HT1080 (cell line): Measurements from ENCODE around the gene PDZK1IP1. TPM values are rescaled to one million over a fixed set of nuclear protein-coding genes. Genes with fewer than 3 reads are reported as not detected.
"Not testable (repeated sequence)": the region's sequence is repeated elsewhere in the genome, so short reads cannot be mapped to it uniquely, and the experiment has no call there.

Experiments used
- DNase-seq: peaks from one replicate; pipeline ENCODE4 v3.0.0-alpha.2; 2015; ENCODE audit warnings: low read depth
- total RNA-seq: library from RNA; depleted of rRNA; stranded (reverse); fragments of >200 nt; shearing (Covaris generic); gene quantifications from 2 replicates; pipeline ENCODE4 v1.2.3, GENCODE V29; 2014

Gene PDZK1IP1
- total RNA-seq, 1 experiment from 2014 or later: not detected

DNA sequence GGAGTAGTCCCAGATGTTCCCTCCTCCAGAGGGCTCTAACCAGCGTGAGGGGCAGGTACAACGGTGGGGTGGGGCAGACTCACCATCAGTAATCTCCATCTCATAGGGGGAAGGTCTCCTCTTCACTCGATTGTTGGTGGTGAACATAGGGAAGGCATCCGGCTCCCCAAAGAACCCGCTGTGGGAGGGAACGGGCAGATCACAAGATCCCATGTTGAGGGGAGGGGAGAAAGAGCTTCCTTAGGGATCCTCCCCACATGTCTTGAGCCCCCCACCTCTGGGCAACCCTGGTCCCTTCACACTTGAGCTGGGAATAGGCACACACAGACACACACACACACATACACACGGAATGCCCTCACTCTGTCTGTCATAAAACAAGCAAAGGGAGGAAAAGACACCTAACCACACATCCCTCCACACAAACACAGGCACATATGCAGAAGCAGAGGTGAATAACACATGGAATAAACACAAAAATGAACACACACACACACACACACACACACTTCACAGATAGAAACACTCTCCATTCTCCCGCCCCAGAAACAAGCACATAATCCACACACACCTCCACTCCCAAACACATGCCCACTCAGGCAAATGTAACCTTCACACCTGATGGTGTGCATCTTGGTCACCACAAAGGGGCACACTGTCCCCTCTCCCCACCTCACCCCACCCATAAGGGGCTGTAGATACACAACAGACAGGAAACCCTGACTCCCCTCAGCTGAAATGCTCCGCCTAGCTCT is 34.3 kb upstream of the PDZK1IP1 start:
- no peak for DNase-seq

DNA sequence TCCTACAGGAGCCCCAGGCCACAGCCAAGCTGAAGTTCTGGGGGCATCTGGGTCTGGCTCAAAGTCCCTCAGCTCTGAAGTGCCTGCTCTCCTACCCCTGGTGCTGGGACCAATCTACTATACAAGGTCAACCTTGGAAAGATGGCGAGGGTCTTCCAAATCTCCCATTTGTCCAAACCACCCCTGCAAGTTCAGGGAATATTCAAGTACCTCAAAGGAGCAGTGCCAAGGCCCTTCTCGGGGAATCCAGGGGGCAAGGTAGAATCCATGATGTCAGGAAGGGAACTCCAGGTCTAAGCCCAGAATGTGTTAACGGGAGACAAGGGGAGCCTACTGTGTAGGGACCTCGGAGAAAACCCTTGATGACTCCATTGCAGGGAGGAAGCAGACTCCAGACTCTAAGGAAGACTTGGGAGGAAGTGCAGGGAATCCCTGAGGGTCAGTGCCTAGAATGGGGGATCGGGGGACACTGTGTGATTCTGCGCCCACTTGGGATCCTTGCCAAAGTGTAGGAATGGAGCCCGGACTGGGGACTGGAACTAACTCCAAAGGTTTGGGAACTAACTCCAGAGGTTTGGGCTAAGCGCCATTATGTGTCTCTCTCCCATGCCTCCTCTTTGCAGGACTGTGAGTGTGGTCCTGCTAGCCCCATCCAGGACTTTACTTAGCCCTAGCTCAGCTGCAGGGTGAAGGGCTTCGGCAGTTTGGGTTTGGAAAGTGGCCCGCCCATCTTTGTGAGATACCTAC is 33.5 kb upstream of the PDZK1IP1 start:
- no peak for DNase-seq

- DNase-seq: no peak
Measured at GRCh38 chr1:47222476-47222875, 32.6 kb upstream of the PDZK1IP1 start.

GRCh38 chr1:47219590-47220220 is 29.9 kb upstream of the PDZK1IP1 start:
- no peak for DNase-seq

- DNase-seq: no peak
Measured at GRCh38 chr1:47219001-47219400, 29.2 kb upstream of the PDZK1IP1 start.

DNA sequence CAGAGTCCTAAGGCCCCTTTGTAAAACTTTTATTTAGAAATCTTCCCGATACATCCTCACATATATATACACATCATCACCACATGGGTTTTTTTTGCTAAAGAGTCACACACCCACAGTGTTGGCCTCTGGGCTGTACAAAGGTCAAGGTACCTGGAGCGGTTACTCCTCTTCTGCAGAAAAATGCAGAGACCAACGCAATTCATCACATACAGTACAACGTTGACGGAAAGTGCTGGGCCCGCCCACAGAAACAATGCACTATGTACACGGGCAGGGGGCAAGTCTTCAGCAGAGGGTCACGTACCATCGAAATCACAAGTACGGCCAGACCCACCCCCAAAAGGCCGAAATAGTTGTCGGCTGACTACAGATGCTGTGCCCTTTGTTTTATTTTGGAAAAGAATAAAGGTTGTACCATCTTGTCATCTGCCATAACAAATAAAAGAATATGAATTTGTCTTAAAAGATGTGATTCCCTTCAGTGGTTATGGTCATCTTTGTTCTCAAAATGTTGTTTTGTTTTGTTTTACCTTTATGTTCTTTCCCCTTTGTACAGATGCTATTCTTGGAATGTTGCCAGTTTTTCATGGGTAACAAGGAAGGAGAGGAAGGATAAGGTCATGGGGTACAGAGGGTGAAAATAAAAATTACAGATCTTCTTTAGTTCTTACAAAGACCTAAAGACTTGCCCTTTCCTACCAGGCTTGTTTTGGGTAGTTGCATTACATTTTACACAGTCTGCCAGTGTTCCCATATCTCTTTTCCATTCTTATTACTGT is 26.6 kb upstream of the PDZK1IP1 start:
- no peak for DNase-seq

- DNase-seq: no peak
Measured at GRCh38 chr1:47215713-47216112, 25.9 kb upstream of the PDZK1IP1 start.

- DNase-seq: no peak
Measured at GRCh38 chr1:47214549-47214948, 24.7 kb upstream of the PDZK1IP1 start.

GRCh38 chr1:47213230-47213963 is 23.6 kb upstream of the PDZK1IP1 start:
- DNase-seq: no peak

GRCh38 chr1:47212636-47213229 is 22.9 kb upstream of the PDZK1IP1 start:
- DNase-seq: no peak

- peak; percentile 55 for DNase-seq
Measured at GRCh38 chr1:47211796-47212269, 22.0 kb upstream of the PDZK1IP1 start.

DNA sequence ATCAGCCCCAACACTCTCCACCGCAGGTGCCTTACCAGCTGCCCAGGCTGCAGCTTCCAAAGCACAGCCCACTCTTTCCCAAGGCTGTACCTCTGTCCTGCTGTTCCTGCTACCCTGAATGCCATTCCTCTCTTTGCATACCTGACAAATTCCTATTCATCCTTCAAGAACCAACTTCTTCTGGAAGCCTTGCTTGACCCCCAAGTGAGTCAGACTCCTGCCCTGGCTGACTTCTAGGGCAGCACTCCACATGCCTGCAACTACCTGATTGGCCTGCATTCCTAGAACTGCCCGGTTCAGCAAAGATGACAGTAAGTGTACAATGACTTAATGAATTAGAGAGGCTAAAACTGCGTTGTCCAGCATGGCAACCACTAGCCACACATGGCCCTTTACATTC is 20.8 kb upstream of the PDZK1IP1 start:
- DNase-seq: peak; percentile 26

- peak; percentile 70 for DNase-seq
Measured at GRCh38 chr1:47209725-47210325, 20.0 kb upstream of the PDZK1IP1 start.

DNA sequence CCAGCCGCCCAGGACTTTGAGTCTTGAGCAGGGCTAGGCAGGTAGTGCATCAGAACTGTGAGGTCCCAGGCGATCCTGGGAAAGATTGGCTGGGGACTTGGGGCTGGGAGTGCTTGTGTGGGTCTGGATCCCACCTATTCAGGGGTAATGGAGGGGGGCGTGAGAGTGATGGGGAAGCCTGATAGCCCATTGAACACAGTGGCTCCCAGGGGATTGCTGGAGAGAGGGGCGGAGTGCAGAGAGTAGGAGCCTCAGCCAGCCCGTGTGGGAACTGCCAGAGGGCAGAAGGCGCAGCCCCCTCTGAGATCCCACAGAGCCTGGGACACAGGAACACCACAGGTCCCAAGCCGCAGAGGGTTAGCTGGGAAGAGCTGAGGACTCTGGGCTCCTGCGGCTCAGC is 19.3 kb upstream of the PDZK1IP1 start:
- DNase-seq: no peak

GRCh38 chr1:47208374-47208850 is 18.6 kb upstream of the PDZK1IP1 start:
- peak; percentile 65 for DNase-seq

GRCh38 chr1:47207803-47208373 is 18.1 kb upstream of the PDZK1IP1 start:
- peak; percentile 76 for DNase-seq

- DNase-seq: no peak
Measured at GRCh38 chr1:47205918-47206317, 16.1 kb upstream of the PDZK1IP1 start.

GRCh38 chr1:47203504-47203903 is 13.7 kb upstream of the PDZK1IP1 start:
- not testable (repeated sequence) for DNase-seq

DNA sequence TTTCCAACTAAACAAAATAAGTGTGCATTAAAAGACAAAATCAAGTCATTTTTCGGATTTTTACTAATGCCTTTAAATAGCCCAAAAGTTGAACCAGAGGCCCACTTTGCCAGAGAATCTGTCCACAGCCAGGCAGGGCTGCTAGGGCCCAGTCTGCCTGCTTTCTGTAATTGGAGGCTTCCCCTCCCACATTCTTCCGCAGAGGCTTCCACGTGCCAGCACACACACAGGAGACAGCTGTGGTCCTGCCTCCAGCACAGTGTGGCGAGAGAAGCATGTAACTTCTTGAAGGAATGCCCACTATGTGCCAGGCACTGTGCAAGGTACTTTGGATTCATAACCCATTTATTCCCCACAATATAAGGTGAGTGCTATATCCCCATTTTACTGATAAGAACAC is 11.3 kb upstream of the PDZK1IP1 start:
- DNase-seq: no peak
